Uterus (tissue), 2 donors: Measurements from ENCODE around the gene PI4KA.

Experiments
- POLR2A ChIP-seq, 2 donors: fragments of 450-650 bp; IDR thresholded peaks; one replicate each; pipeline ENCODE4 v1.6.1; 2016; ENCODE audit warnings: antibody characterized with exemption in 2 of 2, mild to moderate bottlenecking in 1 of 2, moderate library complexity in 1 of 2
- TF ChIP-seq, protein P1 (sequence below), 4 experiments: fragments of 200-600 bp in 2 of 4; fragments of 450-650 bp in 2 of 4; sonication (generic) in 2 of 4; IDR thresholded peaks; one replicate each; pipeline ENCODE4 v1.5.1; 2016 to 2019; ENCODE audit warnings: antibody characterized with exemption in 4 of 4, mild to moderate bottlenecking in 2 of 4, moderate library complexity in 1 of 4

GRCh38 chr22:20865875-20866445, 7.3 kb upstream of the PI4KA start:
- TF ChIP-seq POLR2A (IDR thresholded peaks at IDR 0.05) = no peak
- TF ChIP-seq, protein P1, sequence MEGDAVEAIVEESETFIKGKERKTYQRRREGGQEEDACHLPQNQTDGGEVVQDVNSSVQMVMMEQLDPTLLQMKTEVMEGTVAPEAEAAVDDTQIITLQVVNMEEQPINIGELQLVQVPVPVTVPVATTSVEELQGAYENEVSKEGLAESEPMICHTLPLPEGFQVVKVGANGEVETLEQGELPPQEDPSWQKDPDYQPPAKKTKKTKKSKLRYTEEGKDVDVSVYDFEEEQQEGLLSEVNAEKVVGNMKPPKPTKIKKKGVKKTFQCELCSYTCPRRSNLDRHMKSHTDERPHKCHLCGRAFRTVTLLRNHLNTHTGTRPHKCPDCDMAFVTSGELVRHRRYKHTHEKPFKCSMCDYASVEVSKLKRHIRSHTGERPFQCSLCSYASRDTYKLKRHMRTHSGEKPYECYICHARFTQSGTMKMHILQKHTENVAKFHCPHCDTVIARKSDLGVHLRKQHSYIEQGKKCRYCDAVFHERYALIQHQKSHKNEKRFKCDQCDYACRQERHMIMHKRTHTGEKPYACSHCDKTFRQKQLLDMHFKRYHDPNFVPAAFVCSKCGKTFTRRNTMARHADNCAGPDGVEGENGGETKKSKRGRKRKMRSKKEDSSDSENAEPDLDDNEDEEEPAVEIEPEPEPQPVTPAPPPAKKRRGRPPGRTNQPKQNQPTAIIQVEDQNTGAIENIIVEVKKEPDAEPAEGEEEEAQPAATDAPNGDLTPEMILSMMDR (IDR thresholded peaks at IDR 0.05) = no peak
